Neuron (in vitro differentiated cells): ENCODE results near the gene TCIRG1.

Experiments used
- H2AFZ ChIP-seq: one replicate; pipeline ENCODE4 v1.6.1; 2013; ENCODE audit warnings: low read depth, mild to moderate bottlenecking, inconsistent platforms, low read length, moderate library complexity
- H3K27me3 ChIP-seq: one replicate; pipeline ENCODE4 v1.6.1; 2013; ENCODE audit warnings: low read length; ENCODE audit not compliant: insufficient read depth
- H3K36me3 ChIP-seq: one replicate; pipeline ENCODE4 v1.6.1; 2013; ENCODE audit warnings: low read length; ENCODE audit not compliant: insufficient read depth
- H3K4me1 ChIP-seq: one replicate; pipeline ENCODE4 v1.6.1; 2013; ENCODE audit warnings: low read length; ENCODE audit not compliant: insufficient read depth
- H3K4me3 ChIP-seq: 2 replicates; pipeline ENCODE4 v1.5.1; 2013; ENCODE audit warnings: mild to moderate bottlenecking, low read length, moderate library complexity
- H3K9me3 ChIP-seq: one replicate; pipeline ENCODE4 v1.6.1; 2013; ENCODE audit warnings: low read length

The TCIRG1 gene

GRCh38 chr11:67998150-67999045, 40.4 kb upstream of the TCIRG1 start:
- no peak overlapping the region for H2AFZ ChIP-seq
- H3K27me3 ChIP-seq, result no peaks in the 10 kb centered on the region

GRCh38 chr11:67999201-67999629, 39.6 kb upstream of the TCIRG1 start:
- H3K4me1 ChIP-seq, result peaks cover 4% of the 10 kb centered on the region
- no peak overlapping the region for H2AFZ ChIP-seq
- H3K9me3 ChIP-seq, result no peaks in the 10 kb centered on the region
- H3K36me3 ChIP-seq, result no peaks in the 10 kb centered on the region
- H3K27me3 ChIP-seq, result no peaks in the 10 kb centered on the region
- no peak overlapping the region for H3K4me3 ChIP-seq

More at GRCh38 chr11:67998150-67999045, 40.4 kb upstream of the TCIRG1 start:
- H3K4me3 ChIP-seq, result no peak overlapping the region
- no peaks in the 10 kb centered on the region for H3K9me3 ChIP-seq
- H3K36me3 ChIP-seq, result no peaks in the 10 kb centered on the region
- peaks cover 4% of the 10 kb centered on the region for H3K4me1 ChIP-seq

- Histone ChIP-seq H2AFZ (no peak overlapping the region), H3K9me3 (no peaks in the 10 kb centered on the region), H3K4me1 (peaks cover 4% of the 10 kb centered on the region), H3K4me3 (no peak overlapping the region), H3K36me3 (no peaks in the 10 kb centered on the region), H3K27me3 (no peaks in the 10 kb centered on the region)
Observed at GRCh38 chr11:67999704-68000103, 39.1 kb upstream of the TCIRG1 start.

DNA sequence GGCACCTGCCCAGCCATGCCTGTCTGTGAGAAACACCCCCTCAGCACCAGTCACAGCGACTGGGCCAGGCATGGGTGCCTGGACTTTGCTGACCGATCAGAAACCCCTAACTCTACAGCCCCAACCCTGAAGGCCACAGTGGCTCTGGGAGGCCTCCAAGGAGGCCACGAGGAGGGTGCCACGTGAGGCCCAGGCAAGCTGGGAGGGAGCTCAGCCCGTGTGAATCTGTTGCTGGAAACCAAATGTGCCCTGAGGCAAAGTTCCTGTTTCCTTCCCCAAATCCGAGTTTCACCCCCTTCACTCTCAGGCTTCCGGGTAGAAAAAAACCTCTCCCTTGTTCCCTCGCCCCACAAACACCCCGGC, 36.3 kb upstream of the TCIRG1 start:
- Histone ChIP-seq H2AFZ (no peak overlapping the region), H3K27me3 (no peaks in the 10 kb centered on the region), H3K4me1 (peaks cover 4% of the 10 kb centered on the region), H3K4me3 (no peak overlapping the region), H3K9me3 (no peaks in the 10 kb centered on the region), H3K36me3 (no peaks in the 10 kb centered on the region)

DNA sequence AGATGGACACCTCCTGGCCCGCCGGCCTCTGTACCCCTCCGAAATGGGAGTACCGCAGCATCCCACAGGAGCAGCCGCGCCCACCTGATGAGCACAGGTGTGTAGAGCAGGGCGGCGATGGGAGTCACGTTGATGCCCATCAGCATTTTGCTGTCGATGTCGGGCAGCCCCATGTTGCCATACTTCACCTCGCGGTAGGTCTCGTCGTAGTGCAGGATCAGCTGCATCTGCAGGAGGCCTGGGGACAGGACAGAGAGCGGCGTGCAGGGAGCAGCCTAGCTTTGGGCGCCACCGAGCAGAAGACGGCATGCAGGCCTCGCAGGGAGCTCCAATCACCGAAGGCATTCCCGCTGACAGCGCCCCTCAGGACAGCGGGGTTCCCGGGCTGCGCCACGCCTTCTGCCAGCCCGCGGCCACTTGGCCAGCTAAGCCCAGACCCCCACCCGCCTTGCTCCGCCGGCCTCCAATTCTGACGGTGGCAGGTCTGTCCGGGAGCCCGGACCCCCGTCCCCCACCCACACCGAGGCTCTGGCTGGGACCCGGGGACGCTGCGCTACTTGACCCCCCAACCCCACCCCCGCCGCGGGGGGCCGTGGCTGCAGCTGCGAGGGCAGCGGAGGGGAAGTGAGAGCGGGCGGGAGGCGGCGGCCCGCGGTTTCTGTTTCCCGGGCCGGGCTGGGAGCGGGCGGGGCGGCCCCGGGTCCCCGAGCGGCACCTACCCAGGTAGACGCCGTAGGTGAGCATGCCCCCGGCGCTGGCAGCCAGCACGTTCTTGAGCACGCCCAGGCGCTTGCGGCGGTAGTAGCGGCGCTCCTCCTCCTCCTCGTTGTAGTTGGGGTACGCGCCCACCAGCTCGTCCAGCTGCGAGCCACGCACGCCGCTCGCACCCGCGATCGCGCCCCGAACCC, 35.6 kb upstream of the TCIRG1 start:
- Histone ChIP-seq H3K4me3 (peak overlapping the region; percentile 18), H3K4me1 (peaks cover 4% of the 10 kb centered on the region), H3K27me3 (no peaks in the 10 kb centered on the region), H3K9me3 (no peaks in the 10 kb centered on the region), H2AFZ (no peak overlapping the region), H3K36me3 (no peaks in the 10 kb centered on the region)

GRCh38 chr11:68003846-68004550, 34.8 kb upstream of the TCIRG1 start, which contains the start of gene UNC93B1:
Gene UNC93B1 (minus strand): TSS chr11:68004097. CDS start chr11:68004043, 54 bp downstream.
- H3K36me3 ChIP-seq, result no peaks in the 10 kb centered on the region
- no peak within 1 kb of the TSS for H2AFZ ChIP-seq
- H3K4me1 ChIP-seq, result peaks cover 4% of the 10 kb centered on the region
- H3K9me3 ChIP-seq, result no peaks in the 10 kb centered on the region
- H3K27me3 ChIP-seq, result no peaks in the 10 kb centered on the region
- H3K4me3 ChIP-seq, result peak within 1 kb of the TSS; percentile 21

DNA sequence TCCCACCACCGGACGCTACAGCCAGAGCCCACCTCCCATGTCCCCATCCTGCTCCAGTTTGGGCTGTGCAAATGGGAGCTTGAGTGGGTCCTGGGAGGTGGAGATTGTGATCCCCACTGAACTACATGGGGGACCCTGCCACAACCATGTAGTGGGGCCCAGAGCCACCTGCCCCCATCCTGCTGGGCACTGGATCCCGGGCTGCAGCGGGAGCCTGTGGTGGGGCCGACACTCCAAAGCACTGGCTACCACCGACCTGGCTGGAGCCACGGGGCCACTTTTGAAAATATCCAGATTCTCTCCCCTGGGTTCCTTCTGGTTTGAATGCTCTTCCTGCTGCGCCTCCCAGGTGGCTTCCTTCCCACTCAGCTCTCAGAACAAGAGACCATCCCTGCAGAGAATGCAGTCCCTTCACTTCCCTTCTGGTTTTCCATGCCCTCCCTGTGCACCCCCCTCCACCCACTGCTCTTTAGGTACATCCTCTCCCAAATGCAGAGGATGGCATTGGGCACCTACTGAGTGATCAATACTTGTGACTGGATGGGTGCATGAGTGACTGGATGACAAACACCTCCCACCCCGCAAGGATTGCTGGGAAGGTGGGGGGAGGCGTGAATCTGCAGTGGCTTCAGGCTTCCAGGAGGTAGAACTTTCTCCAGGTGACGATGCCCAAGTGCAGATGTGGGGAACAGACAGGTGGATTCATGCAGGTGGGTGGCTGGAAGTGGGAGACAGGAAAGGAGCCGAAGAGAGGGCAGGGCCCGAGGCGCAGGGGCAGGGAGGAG, 34.1 kb upstream of the TCIRG1 start:
- Histone ChIP-seq H3K4me1 (peaks cover 8% of the 10 kb centered on the region), H3K36me3 (no peaks in the 10 kb centered on the region), H2AFZ (no peak overlapping the region), H3K9me3 (no peaks in the 10 kb centered on the region), H3K27me3 (no peaks in the 10 kb centered on the region), H3K4me3 (peak overlapping the region; percentile 21)

GRCh38 chr11:68006606-68007166, 32.1 kb upstream of the TCIRG1 start:
- Histone ChIP-seq H3K36me3 (no peaks in the 10 kb centered on the region), H3K27me3 (no peaks in the 10 kb centered on the region), H3K4me3 (no peak overlapping the region), H3K9me3 (no peaks in the 10 kb centered on the region), H2AFZ (no peak overlapping the region), H3K4me1 (peaks cover 25% of the 10 kb centered on the region)

- Histone ChIP-seq H2AFZ (no peak overlapping the region), H3K9me3 (no peaks in the 10 kb centered on the region), H3K4me3 (no peak overlapping the region), H3K36me3 (no peaks in the 10 kb centered on the region), H3K27me3 (no peaks in the 10 kb centered on the region), H3K4me1 (peaks cover 35% of the 10 kb centered on the region)
Observed at GRCh38 chr11:68007498-68008380, 31.1 kb upstream of the TCIRG1 start.

DNA sequence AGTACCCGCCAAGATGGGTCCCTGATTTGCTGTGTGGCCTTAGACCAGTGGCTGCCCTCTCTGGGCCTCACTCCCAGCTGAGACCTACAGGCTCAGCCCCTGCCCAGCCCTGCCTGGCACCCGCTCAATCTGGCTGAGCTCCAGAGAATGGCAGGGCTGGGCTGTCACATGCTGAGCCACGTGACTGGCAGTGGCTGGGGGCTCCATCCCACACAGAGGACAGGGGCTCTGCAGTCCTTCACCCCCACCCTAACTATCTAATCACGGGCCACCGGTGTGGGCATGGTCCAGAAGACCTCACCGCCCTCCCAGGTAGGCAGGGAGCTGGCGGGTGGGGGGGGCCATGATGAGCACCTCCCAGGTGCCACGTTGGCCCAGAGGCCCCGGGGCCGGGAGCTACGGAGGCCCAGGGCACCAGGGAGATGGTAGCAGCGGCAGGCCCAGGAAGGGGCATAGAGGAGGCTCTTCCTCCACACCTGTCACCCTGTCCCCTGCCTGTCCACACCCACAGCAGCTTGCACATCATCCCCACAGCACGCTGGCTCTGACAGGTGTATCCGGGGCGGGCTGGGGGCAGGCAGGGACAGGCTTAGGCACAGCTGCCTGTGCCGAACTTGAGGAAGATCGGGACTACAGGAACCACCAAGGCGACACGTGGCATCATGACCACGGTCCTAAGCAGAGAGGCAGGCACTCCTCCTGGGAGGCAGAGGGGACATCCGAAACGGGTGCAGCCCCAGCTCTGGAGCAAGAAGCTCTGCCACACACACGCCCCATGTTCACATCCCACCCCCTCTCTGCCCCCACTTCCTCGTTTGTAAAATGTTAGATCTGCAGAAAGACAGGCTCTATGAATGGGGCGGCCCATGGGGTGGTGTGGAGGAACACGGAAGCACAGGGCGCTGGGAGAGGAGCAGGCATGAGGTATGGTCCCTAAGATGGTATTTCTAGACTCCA, 30.2 kb upstream of the TCIRG1 start:
- no peak overlapping the region for H3K4me3 ChIP-seq
- no peak overlapping the region for H2AFZ ChIP-seq
- no peaks in the 10 kb centered on the region for H3K36me3 ChIP-seq
- no peaks in the 10 kb centered on the region for H3K27me3 ChIP-seq
- no peaks in the 10 kb centered on the region for H3K9me3 ChIP-seq
- peaks cover 43% of the 10 kb centered on the region for H3K4me1 ChIP-seq
